G401 (cell line): ENCODE results near the gene MLLT3. TPM values are rescaled to one million over a fixed set of nuclear protein-coding genes. Genes with fewer than 3 reads are reported as not detected.
A peak's percentile ranks its signal among the peaks of the same experiment; 100 is the strongest.

Experiments
- DNase-seq: peaks from one replicate; pipeline ENCODE4 v3.0.0-alpha.2; 2015; ENCODE audit warnings: low spot score
- in situ Hi-C: cut with HindIII; loops from 2 replicates; pipeline ENCODE4 v1.10.0; 2016; ENCODE audit warnings: low sequenced_read_pairs, mixed read lengths
- total RNA-seq: library from RNA; depleted of rRNA; stranded (reverse); fragments of >200 nt; shearing (Covaris generic); gene quantifications from 2 replicates; pipeline ENCODE4 v1.2.3, GENCODE V29; 2014

Gene MLLT3
- total RNA-seq, 1 experiment from 2014 or later, result 0.27 TPM

GRCh38 chr9:20632705-20633104 lies 10.4 kb upstream of the MLLT3 start:
- in situ Hi-C loops, result no loop called here
- no peak for DNase-seq

- DNase-seq, result no peak
- in situ Hi-C loops, result no loop called here
Measured at GRCh38 chr9:20630241-20630943, 8.1 kb upstream of the MLLT3 start.

GRCh38 chr9:20625003-20625349 lies 2.7 kb upstream of the MLLT3 start:
- no peak for DNase-seq
- in situ Hi-C loops, result no loop called here

- in situ Hi-C loops, result no loop called here
- peak; percentile 87 for DNase-seq
Measured at GRCh38 chr9:20624201-20625002, 2.1 kb upstream of the MLLT3 start.

GRCh38 chr9:20623748-20624124 lies 1.4 kb upstream of the MLLT3 start:
- DNase-seq, result peak; percentile 41
- in situ Hi-C loops, result no loop called here

- in situ Hi-C loops, result no loop called here
- peak; percentile 44 for DNase-seq
Measured at GRCh38 chr9:20623021-20623747, 885 bp upstream of the MLLT3 start.

- in situ Hi-C loops, result no loop called here
- DNase-seq, result peak; percentile 78
Measured at GRCh38 chr9:20621471-20622329, 599 bp downstream of the MLLT3 start.

GRCh38 chr9:20620650-20621470 lies 1.4 kb downstream of the MLLT3 start:
- in situ Hi-C loops, result no loop called here
- peak; percentile 44 for DNase-seq

- DNase-seq, result peak; percentile 46
- in situ Hi-C loops, result no loop called here
Measured at GRCh38 chr9:20619487-20620200, 2.7 kb downstream of the MLLT3 start.

- DNase-seq, result no peak
- in situ Hi-C loops, result no loop called here
Measured at GRCh38 chr9:20618361-20618802, 3.9 kb downstream of the MLLT3 start.

GRCh38 chr9:20616808-20617207 lies 5.5 kb downstream of the MLLT3 start:
- DNase-seq, result no peak
- in situ Hi-C loops, result no loop called here

GRCh38 chr9:20614602-20615216 lies 7.6 kb downstream of the MLLT3 start:
- in situ Hi-C loops, result no loop called here
- no peak for DNase-seq

- no peak for DNase-seq
- in situ Hi-C loops, result no loop called here
Measured at GRCh38 chr9:20611691-20612287, 10.5 kb downstream of the MLLT3 start.

GRCh38 chr9:20610591-20610990 lies 11.7 kb downstream of the MLLT3 start:
- DNase-seq, result no peak
- in situ Hi-C loops, result no loop called here

- in situ Hi-C loops, result no loop called here
- DNase-seq, result no peak
Measured at GRCh38 chr9:20608582-20608981, 13.7 kb downstream of the MLLT3 start.

- in situ Hi-C loops, result no loop called here
- no peak for DNase-seq
Measured at GRCh38 chr9:20606652-20607051, 15.6 kb downstream of the MLLT3 start.

- no peak for DNase-seq
- in situ Hi-C loops, result no loop called here
Measured at GRCh38 chr9:20604562-20604961, 17.7 kb downstream of the MLLT3 start.
